NCI-H69 (cell line): ENCODE measurements around the gene EFCAB7.
A peak's percentile ranks its signal among the peaks of the same experiment; 100 is the strongest.

Source experiments
- DNase-seq: peaks from one replicate; lab custom pipeline; 2025; lab: John Stamatoyannopoulos, UW

The EFCAB7 gene

DNA sequence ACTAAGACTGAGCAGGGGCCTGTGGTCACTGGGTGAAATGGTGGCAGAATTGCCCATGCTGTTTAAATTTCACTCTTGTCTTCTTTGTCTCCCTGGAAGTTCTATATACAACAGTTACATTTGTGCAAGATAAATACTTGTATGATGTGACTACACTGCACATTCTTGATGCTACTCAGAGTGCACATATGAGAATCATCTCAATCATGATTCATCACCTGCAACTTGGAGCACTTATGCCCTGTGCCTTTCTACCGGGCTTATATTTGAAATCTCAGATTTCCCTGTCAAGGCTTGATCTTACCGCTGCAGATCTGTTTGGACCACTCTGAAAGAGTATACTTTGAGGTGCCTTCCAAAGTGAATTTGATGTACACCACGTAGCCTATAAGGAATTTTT, 80.5 kb downstream of the EFCAB7 start:
- DNase-seq = no peak

DNA sequence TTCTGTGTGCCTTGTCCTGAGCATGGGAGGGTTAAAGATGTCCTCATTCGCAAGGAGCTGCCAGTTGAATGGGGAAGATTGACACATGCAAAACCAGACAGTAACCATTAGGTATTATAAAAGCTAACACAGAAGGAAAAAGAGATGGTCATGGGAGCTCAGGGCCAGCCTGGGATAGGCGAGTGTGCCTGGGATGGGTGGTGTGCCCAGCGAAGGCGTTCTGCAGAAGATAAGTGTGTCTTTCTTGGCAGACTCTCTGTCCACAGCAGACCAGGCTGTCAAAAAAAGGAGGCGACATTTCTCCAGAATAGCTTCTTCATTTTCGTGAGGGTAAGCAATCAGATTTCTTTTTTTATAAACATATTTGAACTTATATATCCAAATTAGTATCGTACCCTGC, 84.0 kb downstream of the EFCAB7 start:
- no peak for DNase-seq

DNA sequence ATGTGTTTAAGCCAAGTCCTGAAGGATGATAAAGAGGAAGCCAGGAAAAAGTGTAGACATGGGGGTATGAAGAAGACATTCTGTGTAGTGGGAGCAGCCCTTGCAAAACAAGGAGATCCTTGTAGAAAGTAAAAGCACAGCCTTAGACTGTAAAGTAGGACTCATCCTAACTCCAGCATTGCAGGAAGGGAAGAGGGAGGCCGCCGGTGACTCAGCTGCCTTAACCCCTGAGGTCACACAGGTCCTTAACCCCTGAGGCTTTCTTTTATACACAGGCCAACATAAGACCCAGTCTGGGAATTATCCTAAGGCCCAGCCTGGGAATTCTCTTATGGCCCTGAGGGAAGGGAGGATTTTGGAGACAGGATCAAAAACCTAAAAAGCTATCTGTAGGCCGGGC, 87.9 kb downstream of the EFCAB7 start:
- no peak for DNase-seq

DNA sequence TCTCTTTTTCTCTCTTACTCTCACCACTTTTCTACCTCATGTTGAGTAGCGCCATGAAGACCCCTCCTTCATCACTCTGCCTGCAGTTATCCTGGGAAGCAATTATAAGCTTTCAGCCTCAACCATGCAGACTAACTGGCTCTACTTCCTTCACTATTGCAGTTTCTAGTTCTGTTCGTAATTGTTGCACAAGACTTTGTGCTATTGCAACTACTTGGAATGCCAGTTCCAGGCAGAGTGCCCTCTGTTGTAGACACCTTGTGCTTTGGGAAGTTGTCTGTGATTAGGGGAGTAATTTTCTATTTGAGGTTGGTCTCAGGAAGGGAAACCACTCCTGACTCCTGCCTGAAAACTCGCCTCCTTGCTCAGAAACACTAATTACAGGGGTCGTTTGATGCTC, 89.2 kb downstream of the EFCAB7 start:
- DNase-seq = peak; percentile 11

DNA sequence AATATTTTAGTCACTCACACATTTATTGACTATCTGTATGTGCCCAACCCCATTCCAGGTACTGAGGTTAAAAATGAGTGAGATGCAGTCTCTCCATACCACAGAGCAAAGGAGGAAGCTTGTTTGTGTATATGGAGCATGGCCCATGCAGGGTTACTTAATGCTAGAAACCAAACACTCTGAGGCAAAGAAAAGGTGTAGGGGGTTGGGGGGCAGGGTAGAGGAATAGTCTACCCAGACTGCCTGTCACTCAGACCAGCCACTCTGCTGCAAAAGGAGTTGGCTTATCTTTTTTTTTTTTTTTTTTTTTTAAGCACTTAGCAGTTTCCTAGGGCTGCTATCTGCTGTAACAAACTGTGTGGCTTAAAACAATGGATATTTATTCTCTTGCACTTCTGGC, 89.6 kb downstream of the EFCAB7 start:
- no peak for DNase-seq

DNA sequence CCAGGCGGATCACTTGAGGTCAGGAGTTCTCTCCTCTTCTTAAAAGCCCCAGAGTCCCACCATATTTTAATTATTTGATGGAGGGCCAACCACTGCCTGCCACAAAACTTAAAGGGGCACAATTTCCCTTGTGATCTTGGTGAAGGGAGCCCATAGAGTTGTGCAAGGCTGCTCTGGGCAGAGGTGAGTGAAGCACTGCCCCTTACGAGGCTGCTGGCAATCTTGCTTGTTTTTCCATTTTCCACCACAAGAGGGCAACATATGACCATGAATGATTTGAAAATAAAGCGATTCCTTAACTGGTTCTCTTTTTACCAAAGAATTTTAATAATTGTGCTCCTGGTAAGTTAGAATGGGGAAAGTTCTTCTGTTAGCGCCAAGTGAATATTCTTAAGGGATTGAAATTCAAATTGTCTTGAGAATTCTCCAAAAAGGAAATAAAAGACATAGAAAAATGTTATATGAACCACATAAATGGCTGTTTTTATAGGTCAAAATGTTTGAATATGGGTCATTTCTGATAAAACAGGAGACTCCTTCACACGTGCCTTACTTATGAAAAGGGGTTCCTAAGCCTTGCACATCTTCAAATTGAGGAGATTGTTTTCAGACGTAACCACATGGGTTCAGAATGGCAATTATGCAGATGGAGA, 92.6 kb downstream of the EFCAB7 start:
- DNase-seq = peak; percentile 59

DNA sequence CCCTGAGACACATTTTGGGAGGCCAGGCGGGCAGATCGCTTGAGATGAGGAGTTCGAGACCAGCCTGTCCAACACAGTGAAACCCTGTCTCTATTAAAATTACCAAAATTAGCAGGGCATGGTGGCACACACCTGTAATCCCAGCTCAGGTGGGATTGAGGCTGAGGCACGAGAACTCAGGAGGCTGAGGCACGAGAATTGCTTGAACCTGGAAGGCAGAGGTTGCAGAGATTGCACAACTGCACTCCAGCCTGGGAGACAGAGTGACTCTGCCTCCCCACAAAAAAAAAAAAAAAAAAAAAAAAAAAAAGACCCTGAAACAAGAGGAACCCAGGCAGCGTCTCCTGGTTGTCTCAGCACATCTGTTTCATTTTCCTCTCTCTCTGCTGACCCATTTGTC, 94.1 kb downstream of the EFCAB7 start:
- no peak for DNase-seq

DNA sequence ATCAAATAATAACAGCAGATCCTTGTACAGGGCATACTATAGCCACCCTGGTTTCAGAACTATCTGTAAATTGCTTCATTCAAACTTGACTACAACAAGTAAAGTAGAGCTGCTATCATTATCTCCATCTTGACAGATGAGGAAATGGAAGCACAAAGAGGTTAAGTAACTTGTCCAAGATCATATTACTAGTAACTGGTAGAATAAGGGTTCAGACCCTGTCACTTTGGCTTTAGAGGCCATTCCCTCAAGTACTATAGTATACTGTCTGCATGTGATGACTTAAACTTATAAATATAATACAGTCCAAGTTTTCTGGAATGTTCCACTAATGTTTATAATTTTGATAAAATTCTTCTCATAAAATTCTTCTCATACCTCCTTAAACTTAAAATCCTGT, 94.7 kb downstream of the EFCAB7 start:
- no peak for DNase-seq

DNA sequence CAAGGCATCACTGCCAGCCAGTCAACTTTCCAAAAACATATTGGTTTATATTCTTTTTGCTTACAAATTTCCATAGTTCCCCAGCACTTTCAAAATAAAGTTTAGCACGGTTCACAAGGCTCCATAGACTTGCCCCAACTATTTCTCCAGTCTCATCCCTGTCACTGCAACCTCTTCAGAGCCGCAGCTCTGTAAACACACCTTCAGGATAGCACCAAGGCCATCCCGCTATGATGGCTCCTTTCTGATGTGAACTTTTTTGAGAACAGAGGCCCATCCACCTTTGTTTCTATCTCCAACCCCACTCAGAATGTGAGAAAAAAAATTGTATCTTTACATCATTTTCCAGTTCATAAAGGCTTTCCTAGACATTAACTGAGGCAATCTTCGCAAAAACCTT, 96.2 kb downstream of the EFCAB7 start:
- DNase-seq = no peak

DNA sequence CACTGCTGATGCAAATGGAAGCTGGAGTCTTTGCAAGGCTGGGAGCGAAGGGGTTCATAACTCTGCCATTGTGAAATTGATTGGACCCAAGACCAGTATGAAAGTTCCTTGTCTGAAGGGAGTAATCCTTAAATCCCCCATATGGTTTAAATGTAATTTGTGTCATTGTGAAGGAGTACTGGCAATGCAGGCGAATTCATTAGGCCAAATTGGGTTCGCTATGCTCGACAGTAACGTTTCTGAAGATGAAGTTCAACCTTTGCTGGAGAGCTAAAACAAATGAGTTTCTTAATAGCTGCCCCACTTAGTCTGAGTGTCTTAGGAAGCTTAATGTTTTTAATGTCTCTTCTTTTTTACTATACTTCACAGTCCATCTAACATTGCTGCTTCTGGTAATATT, 97.3 kb downstream of the EFCAB7 start:
- no peak for DNase-seq

DNA sequence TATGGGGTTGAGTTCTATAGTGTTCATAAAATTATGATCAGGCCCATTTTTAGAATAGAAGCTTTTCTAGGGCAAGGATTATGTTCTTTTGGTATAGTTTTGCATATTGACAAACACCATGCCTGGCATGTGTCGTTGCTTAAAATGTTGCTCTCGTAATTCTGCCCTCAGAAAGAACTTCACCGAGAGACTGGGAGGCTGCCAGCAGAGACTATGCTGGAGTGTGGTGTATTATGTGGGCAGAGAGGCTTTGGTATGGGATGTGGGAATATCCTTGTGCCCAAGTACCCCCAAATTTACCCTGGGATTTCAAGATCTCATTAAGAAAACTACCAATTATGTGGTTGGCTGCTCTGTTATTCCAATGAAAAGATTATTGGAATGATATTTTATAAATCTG, 97.8 kb downstream of the EFCAB7 start:
- DNase-seq = no peak

DNA sequence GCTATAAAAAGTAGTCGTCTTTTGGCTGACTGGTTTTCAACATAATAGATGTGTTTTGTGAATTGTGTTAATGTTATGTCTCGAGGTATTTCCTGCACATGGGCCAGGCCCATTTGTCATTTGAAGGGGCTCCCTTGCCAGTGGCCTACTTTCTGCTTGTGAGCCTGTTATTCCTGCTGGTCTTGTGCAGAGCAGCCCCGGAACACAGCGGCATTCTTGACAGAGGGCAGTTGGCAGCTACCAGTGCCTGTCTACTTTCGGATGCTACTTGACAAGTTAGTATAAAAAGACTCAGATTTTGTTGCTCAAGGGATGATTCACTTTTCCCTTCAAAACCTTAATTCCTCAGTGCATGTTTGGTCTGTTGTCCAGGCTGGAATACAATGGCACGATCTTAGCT, 98.4 kb downstream of the EFCAB7 start:
- DNase-seq = no peak
